Ecto neural progenitor cell (in vitro differentiated cells): ENCODE data around the gene GJA5.

Experiments used
- DNase-seq: peaks from one replicate; pipeline ENCODE4 v3.0.0-alpha.2; 2018; ENCODE audit warnings: low spot score

Gene GJA5

DNA sequence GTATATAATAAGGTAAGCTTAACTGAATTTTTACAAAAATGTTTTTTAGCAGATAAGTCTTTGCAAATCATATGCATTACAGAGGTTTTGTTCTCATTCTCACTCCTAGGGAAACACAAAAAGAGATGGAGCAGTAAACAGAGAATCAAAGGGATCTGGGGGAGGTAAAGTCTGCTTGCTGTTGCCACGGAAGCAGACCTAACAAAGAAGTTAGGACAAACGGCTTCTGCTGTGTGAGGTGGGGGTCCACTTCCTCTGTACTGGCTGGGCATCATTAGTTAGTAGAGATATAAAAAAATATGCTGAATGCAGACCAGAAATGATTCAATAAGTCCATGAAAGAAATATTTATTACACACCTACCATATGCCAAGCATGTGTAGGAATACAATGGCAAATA is 34.2 kb downstream of the GJA5 start:
- DNase-seq: no peak

DNA sequence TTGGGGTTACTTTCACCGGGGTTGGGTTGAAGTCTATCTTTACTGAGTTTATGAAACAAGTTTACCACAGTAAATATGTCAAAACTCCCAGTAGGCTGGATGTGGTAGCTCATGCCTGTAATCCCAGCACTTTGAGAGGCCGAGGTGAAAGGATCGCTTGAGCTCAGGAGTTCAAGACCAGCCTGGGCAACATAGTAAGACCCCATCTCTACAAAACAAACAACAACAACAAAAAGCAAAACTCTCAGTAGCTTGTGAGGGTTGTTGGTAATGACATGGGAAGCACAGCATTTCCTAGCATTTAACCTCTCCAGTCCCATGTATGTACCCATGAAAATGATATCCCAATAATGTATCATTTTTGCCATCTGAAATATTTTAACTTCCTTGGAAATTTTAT is 34.7 kb downstream of the GJA5 start:
- no peak for DNase-seq

DNA sequence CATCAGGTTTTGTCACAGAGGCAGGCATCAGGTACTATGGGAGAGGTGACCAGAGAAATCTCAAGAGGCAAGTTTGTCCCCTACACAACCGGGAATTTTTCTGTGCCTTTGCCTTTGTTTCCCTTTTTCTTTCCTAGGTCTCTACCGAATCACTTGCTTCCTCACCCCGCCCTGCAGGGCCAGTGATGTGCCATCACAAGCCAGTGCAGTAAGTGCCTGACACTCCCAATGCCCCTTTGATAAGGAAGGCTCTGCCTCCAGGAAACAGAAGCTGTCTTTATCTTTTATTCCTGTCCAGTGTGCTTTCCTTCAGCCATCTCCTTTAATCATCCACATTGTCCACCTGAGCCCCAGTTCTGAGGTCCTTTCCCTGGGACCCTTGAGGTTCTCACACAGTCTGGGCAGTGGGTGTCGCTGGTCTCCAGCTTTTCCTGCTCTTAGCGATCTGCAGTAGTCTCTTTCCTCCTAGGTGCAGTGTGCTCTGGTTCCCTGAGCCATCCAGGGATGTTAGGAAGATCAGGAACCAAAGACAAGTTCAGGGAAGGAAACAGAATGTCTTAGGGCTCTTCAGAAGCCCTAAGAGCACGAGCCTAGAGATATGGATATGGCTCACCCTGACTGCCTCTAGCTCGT is 36.6 kb downstream of the GJA5 start:
- DNase-seq: peak; percentile 71

DNA sequence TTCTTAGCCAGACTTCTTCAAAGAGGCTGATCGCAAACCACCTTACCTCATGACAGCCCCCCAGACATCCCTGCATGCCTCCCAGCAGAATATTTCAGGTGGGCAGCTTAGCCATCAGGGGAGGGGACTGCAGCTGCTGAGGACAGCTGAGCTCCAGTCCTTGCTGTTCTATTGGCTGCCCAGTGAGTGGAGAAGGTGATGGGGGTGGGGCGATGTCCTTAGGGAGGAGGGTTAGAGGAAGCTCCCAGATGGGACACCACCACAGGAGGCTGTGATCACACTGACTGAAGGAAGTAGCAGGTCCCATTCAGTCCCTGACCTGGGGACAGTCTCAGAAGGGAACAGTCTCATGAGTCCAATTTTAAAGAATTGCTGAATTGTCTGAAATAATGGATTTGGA is 38.3 kb downstream of the GJA5 start:
- DNase-seq: no peak

DNA sequence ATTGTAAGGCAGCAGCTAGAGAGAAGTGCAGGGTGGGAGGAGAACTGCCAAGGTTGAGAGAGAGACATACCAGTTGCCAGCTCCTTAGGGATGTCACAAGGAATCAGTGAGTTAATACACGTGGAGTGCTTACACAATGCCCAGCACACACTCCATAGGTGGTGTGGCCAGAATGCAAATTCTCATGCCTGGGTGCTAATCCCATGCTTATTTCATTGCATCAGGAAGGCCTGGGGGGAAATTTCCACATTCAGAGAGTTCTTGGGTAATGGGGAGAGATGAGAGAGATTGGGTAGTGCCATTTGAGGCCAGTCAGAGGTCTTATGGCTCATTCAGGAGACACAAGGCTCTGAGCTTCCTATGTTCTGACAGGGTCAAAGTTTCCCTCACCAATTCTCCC is 38.7 kb downstream of the GJA5 start:
- no peak for DNase-seq

DNA sequence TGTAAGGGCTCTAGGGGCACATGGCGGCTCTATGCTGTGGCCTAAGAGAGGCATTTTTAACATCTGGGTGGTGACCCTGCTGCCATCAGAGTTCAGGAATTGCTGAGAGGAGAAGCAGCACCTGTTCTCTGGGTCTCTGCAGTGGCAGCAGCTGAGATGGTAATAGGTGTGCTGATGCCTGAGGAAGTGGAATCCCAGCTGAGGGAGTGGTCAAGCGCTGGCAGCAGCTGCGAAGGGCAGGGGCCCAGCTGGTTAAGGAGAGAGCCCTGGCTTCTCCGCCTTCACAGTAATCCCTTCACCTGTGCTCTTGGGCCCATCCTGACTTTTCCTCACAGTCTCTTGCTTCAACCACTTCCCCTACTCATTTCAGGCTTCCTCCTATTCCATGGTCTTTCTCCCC is 39.8 kb downstream of the GJA5 start:
- no peak for DNase-seq

DNA sequence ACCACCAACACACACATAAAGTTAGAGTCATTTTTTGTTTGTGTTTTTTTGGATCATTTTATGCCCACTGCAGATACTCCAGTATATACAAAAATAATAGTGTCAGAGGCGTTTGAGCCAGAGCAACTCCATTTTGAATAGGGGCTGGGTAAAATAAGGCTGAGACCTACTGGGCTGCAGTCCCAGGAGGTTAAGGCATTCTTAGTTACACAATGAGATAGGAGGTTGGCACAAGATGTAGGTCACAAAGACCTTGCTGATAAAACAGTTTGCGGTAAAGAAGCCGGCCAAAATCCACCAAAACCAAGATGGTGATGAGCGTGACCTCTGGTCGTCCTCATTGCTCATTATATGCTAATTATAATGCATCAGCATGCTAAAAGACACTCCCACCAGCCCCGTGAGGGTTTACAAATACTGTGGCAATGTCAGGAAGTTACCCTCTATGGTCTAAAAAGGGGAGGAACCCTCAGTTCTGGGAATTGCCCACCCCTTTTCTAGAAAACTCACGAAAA is 40.6 kb downstream of the GJA5 start:
- no peak for DNase-seq

DNA sequence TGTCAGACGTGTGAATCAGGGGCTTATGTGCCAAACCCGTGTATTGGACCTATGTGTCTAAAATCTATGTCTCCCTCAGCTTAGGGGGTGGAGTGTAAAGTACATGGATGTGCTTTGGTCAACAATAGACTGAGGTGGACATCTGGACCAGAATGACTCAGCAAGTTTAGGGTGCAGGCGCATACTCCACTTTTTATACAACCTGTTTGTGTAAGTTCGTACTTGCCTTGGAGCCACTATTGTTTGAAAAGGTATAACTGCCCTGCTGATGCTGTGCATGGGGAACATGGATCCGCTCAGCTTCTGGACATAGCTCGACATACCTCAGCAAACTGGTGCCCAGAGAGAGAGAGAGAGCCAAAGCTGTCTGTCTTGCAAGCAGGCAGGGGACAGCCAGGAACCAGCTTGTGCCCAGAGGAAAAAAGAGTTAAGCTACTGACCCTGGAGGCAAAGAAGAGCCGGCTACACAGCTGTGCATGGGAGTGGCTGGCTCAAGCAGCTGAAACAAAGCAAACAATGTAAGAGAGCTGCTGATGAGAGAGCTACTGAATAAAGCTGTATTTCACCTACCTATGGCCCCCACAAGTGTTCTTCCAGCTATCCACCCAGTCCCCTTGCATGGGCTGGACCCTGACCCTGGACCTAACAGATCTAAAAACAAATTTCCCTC is 41.2 kb downstream of the GJA5 start:
- no peak for DNase-seq

DNA sequence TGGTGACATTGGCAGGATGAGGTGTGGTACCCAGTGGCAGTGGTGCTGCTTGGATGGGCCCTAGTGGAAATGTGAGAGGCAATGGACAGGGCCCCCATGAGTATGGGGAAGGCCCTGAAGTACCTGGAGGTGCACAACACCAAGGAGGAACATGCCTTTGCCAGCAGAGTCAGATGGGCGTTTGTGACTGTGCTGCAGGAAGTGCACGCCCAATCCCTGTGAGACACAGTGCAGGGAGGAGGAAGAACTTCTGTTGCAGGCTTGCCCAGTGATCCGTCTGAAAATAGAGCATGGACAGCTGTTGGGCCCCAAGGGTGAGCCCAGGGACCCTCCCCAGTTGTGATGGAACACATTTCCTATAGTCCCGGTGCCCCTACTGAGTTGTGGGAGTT is 42.7 kb downstream of the GJA5 start:
- no peak for DNase-seq

DNA sequence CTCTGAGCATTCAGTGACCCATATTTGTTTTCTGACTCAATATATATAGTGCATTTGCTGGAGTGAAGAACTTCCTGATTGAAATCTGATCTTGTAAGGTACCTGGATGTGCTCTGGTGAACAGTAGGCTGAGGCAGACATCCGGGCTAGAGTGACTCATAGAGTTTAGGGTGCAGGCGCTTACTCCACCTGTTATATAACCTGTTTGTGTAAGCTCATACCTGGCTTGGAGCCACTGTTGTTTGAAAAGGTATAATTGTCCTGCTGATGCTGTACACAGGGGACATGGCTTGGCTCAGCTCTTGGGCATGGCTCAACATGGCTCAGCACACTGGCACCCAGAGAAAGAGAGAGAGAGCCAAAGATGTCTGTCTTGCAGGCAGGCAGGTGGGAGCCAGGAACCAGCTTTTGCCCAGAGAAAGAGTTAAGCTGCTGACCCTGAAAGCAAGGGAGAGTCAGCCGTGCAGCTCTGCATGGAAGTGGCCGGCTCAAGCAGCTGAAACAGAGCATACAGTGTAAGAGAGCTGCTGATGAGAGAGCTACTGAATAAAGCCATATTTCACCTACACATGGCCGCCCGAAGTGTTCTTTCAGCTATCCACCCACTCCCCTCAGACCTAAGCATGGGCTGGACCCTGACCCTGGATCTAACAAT is 43.2 kb downstream of the GJA5 start:
- no peak for DNase-seq

DNA sequence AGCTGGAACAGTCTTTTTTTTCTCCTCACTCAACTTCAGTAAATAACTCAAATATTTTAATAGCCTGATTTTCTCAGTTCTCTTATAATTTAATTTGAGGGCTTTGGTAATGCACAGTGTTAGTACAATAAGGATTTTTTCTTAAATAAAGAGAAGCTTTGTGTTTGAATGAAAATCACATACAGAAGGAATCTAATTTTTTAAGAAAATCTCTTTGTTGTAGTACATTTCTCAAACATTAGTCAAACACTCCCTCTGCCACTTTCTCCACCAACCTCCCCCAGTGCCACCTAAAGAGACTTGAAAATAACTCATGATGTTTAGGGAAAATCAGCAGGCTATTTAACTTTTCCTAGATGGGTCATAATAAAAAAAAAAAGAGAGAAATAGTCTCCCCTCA is 47.8 kb downstream of the GJA5 start:
- no peak for DNase-seq
